Bronchial epithelial cell (primary cell): ENCODE measurements around the gene FAM81A. TPM values are rescaled to one million over a fixed set of nuclear protein-coding genes. Genes with fewer than 3 reads are reported as not detected.

ENCODE experiments used
- DNase-seq: peaks from one replicate; pipeline ENCODE4 v3.0.0-alpha.2; 2010; ENCODE audit warnings: low read depth
- FAIRE-seq: peaks from 2 replicates; lab custom pipeline; 2011; peaks lifted over from hg19 to GRCh38; lab: Jason Lieb, UNC
- H3K27me3 ChIP-seq: 2 replicates; pipeline ENCODE4 v1.5.1; 2011; ENCODE audit warnings: low read length; ENCODE audit not compliant: control insufficient read depth, insufficient read depth
- H3K36me3 ChIP-seq: 2 replicates; pipeline ENCODE4 v1.5.1; 2011; ENCODE audit warnings: low read length; ENCODE audit not compliant: control insufficient read depth, insufficient read depth
- H3K4me3 ChIP-seq: 2 replicates; pipeline ENCODE4 v1.5.1; 2011; ENCODE audit warnings: mild to moderate bottlenecking, low read depth, low read length, control low read depth
- CTCF ChIP-seq: IDR thresholded peaks from 2 replicates; pipeline ENCODE4 v1.5.1; 2011; ENCODE audit warnings: mild to moderate bottlenecking, moderate library complexity, low read length, control low read depth, inconsistent platforms; ENCODE audit not compliant: insufficient read depth, severe bottlenecking
- total RNA-seq: library from RNA; depleted of rRNA; stranded (reverse); fragments of >200 nt; gene quantifications from 2 replicates; pipeline ENCODE4 v1.2.1, GENCODE V29; 2014

The FAM81A gene
- total RNA-seq, 1 donor from 2014 or later = 0.26 TPM

GRCh38 chr15:59557581-59557980 lies 119.6 kb downstream of the FAM81A start:
- no peak overlapping the region for H3K4me3 ChIP-seq
- no peak for TF ChIP-seq CTCF
- no peaks in the 10 kb centered on the region for H3K36me3 ChIP-seq
- H3K27me3 ChIP-seq = no peaks in the 10 kb centered on the region
- no peak for DNase-seq
- no peak for FAIRE-seq

GRCh38 chr15:59558851-59559250 lies 120.9 kb downstream of the FAM81A start:
- H3K27me3 ChIP-seq = no peaks in the 10 kb centered on the region
- no peaks in the 10 kb centered on the region for H3K36me3 ChIP-seq
- FAIRE-seq (no peak), DNase-seq (no peak)
- no peak for TF ChIP-seq CTCF
- H3K4me3 ChIP-seq = no peak overlapping the region

GRCh38 chr15:59561547-59561946 lies 123.6 kb downstream of the FAM81A start:
- no peak for TF ChIP-seq CTCF
- DNase-seq (no peak), FAIRE-seq (no peak)
- H3K4me3 ChIP-seq = no peak overlapping the region
- no peaks in the 10 kb centered on the region for H3K36me3 ChIP-seq
- H3K27me3 ChIP-seq = no peaks in the 10 kb centered on the region

- H3K36me3 ChIP-seq = no peaks in the 10 kb centered on the region
- H3K4me3 ChIP-seq = no peak overlapping the region
- no peak for TF ChIP-seq CTCF
- no peak for DNase-seq
- H3K27me3 ChIP-seq = no peaks in the 10 kb centered on the region
- no peak for FAIRE-seq
Measured at GRCh38 chr15:59562448-59563186, 124.6 kb downstream of the FAM81A start.

GRCh38 chr15:59565299-59565698 lies 127.3 kb downstream of the FAM81A start:
- Histone ChIP-seq H3K36me3 (no peaks in the 10 kb centered on the region), H3K4me3 (no peak overlapping the region), H3K27me3 (no peaks in the 10 kb centered on the region)
- FAIRE-seq (no peak), DNase-seq (no peak)
- no peak for TF ChIP-seq CTCF

GRCh38 chr15:59567324-59567723 lies 129.3 kb downstream of the FAM81A start:
- Histone ChIP-seq H3K27me3 (no peaks in the 10 kb centered on the region), H3K36me3 (no peaks in the 10 kb centered on the region), H3K4me3 (no peak overlapping the region)
- FAIRE-seq = no peak
- peak; percentile 95 for DNase-seq
- TF ChIP-seq CTCF = no peak
